ENCODE data around the gene SLC16A5.
"Not testable (repeated sequence)": the region's sequence is repeated elsewhere in the genome, so short reads cannot be mapped to it uniquely, and the experiment has no call there.

GRCh38 chr17:75137762-75138161, 50.0 kb downstream of the SLC16A5 start:
- TF ChIP-seq CTCF, POLR2A (IDR thresholded peaks at IDR 0.05): not testable (repeated sequence)
